Activated CD4-positive, alpha-beta T cell treated with anti-CD3 and anti-CD28 coated beads, Interleukin-2, amount 50 U/mL, for 24 hours (primary cell): Measurements from ENCODE around the gene ILF2.

Source experiments
- DNase-seq, 2 donors: peaks; one replicate each; pipeline ENCODE4 v3.0.0-alpha.2; 2020; ENCODE audit warnings: low read depth in 1 of 2, low spot score in 1 of 2

ILF2 gene

GRCh38 chr1:153628638-153629342, 42.0 kb downstream of the ILF2 start:
- DNase-seq: no peak

- DNase-seq: no peak
Observed at GRCh38 chr1:153627715-153628626, 42.8 kb downstream of the ILF2 start, which contains the start of gene S100A1. TSS of gene S100A1 (plus strand) at chr1:153628434. CDS start at chr1:153630522, 2,088 bp downstream.

DNA sequence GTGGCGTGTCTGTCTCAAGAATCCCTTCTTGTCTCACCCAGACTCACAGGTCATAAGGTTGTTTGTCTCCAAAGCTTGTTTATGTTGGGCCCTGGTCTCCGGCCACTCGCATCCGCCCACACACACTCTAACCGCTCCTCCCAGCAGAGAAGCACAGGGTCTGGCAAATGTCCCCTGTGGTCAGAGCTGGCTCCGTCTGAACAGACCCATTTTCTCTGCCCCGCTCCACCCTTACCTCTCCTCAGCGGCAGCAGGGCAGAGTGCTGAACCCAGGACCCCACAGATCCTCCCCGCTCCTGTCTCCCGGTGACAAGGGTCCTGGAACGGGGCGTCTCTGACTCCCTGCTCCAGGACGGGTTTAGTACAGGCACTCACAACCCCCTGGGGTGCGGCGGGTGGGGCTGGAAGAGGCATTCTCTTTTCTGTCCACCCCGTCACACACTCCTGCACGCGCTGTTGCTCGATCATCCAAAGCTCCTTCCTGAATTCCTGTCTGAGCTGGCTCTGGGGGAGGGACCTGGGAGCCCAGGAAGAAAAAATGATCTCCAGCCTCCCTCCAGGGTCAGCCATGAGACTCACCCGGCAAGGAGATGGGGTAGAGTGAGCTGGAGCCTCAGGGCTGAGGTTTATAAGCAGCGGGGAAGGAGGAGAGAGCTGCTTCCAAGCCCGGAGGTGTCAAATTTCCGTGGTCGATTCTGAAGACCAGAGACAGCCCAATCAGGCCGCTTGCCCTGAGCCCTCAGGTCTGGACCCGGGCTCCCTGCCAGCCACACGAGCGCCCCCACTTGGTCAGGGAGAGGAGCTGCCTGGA, 43.7 kb downstream of the ILF2 start, which contains the start of gene S100A13:
TSS of gene S100A13 (minus strand) at position 602 of the 811 bp plus-strand sequence. CDS start 1,033 bp downstream, outside the sequence.
- no peak for DNase-seq

DNA sequence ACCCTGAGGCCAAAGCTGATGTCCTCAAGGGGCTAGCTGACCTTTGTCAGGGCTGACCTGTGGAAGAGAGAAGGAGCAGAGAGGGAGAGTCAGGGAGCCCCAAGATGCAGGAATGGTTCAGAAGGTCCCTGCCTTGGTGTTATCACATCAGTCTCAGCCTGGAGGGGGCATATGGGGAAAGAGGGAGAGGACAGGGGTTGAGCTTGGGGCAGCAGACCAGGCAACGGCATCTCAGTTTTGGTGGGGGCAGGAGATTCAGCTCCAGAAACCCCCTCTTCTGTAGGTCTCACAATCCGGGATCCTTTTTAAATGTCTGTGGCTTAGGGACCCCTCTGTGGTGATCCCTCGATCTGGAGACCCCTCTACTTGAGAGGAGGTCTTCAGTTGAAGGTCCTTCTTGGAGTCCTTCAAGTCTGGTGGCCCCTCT, 44.3 kb downstream of the ILF2 start:
- DNase-seq: no peak

DNA sequence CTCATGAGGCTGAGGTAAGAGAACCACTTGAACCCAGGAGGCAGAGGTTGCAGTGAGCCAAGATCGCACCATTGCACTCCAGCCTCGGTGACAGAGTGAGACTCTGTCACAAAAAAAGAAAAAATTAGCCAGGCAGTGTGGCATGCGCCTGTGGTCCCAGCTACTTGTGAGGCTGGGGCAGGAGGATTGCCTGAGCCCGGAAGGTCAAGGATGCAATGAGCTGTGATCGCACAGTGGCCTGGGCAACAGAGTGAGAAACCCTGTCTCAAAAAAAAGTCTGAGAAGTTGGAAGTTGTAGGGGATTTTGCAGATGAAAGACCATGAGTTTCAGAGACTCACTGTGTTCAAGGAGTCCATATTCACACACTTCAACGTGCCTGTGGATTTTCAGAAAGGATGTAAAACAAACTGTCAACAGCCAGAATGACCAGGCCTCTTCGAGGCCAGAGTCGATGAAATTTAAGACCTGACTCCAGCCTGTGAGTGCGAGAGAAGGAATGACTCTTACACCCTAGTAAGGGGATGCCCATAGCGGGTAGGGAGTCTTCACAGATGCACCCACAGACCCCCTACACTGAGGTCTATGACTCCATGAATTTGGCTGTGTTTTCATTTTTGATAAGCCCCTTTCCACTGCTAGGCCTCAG, 45.7 kb downstream of the ILF2 start:
- no peak for DNase-seq

GRCh38 chr1:153623101-153623500, 47.7 kb downstream of the ILF2 start:
- DNase-seq: no peak

- DNase-seq: no peak
Observed at GRCh38 chr1:153619171-153619570, 51.6 kb downstream of the ILF2 start.

- peak in 1 of 2 donors; percentile 30 for DNase-seq
Observed at GRCh38 chr1:153617663-153618062, 53.1 kb downstream of the ILF2 start.

DNA sequence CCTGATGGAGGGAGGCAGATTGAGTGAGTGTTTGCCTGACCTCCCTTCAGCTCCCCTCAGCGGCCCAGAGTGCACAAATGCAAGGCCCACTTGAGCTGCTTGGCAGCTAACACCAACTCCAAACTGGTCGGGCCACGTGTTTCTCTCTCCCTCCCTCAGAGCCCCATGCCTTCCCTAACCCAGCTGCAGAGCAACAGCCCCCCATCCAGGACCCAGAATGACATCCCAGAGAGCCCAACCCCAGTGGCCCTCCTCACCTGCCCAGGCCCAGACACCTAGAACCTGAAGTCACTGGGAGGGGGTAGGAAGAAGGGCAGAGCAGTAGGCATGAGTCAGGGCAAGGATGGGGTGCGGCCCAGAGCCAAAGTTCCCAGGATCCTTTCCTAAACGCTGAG, 53.9 kb downstream of the ILF2 start:
- DNase-seq: no peak

DNA sequence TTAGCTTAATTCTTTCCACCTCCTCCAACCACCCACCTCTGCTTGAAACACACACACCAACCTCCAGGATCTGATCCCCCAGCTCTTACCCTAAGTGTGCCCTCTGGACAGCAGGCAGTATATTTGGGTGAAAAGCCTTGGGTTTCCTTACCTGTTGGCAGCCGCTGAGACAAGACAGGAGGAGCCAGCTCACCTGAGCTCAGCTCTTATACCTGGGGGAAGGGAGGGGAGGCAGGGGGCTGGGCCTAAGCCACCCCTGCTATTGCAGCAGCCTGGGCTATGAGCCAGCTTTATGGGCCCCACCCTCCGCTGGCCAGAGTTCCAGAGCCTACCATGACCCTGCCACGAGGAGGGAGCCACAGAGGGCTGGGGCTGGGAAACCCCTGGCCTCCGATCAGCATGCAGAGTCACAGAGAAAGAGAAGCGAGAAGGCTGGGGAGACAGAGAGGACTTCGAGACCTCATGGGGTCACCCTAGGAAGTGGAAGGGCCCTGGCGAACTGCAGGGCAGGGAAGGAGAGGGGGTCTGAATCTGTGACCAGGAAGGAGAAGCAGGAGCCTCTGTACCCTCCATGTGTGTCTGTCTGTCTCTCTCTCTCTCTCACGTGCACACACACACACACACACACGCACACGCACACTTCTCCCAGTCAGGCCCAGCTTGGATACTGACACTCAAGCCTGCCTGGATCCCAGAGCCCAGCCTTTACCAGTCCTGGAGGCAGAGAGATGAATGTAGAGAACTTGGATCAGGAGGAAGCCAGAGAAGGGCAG, 54.5 kb downstream of the ILF2 start, which contains the start of gene S100A14:
TSS of gene S100A14 (minus strand) at position 182 of the 773 bp plus-strand sequence. CDS start 467 bp downstream, outside the sequence.
- DNase-seq: no peak

DNA sequence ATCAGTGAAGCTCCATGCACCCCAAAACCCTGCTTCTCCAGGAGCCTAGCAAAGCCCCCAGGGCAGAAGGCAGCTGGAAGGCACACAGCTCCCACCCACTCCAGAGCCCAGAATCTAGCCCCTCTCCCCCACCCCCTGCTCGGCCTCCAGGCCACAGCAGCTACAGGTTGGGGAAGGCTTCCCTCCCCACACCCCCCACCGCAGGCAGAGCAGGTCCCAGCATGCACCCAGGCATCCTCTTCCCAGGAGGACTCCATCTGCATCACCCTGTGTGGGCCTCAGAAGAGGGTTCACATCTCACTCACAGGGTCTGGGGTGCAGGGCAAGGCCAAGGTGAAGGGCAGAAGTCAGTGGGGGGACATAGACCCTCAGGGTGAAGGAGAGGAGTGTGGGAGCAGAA, 55.4 kb downstream of the ILF2 start:
- DNase-seq: no peak

GRCh38 chr1:153614906-153615305, 55.9 kb downstream of the ILF2 start:
- no peak for DNase-seq

GRCh38 chr1:153614189-153614900, 56.4 kb downstream of the ILF2 start:
- DNase-seq: no peak

GRCh38 chr1:153613406-153613805, 57.4 kb downstream of the ILF2 start:
- DNase-seq: no peak

DNA sequence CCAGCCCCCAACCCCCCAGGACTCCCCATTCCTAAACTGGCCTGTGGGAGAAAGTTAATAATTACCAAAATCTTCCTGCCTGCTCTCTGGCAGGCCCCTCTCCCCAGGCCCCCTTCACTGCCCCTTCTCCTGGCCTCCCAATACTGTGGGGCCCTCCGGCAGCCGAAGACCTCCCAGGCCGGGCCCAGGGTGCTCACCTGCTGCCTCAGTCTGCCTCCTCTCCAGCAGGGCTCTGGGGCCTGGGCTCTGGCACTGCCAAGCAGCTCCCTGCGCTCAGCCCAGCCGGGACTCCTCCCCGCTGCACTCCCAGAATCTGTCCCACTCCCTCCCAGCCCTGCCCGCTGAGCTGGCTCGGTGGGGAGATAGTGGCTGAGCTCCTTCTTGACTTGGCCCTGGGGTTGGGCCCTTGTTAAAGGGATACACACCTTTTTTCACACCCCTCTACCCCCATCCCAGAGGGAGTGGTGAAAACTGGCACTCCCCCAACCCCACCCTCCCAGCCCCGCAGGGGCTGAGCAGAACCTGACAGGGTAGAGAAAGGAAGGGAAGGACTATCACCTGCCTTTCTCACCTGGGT, 58.0 kb downstream of the ILF2 start, which contains the start of gene S100A16:
TSS of gene S100A16 (minus strand) at position 383 of the 577 bp plus-strand sequence. CDS start 4,986 bp downstream, outside the sequence.
- DNase-seq: no peak

DNA sequence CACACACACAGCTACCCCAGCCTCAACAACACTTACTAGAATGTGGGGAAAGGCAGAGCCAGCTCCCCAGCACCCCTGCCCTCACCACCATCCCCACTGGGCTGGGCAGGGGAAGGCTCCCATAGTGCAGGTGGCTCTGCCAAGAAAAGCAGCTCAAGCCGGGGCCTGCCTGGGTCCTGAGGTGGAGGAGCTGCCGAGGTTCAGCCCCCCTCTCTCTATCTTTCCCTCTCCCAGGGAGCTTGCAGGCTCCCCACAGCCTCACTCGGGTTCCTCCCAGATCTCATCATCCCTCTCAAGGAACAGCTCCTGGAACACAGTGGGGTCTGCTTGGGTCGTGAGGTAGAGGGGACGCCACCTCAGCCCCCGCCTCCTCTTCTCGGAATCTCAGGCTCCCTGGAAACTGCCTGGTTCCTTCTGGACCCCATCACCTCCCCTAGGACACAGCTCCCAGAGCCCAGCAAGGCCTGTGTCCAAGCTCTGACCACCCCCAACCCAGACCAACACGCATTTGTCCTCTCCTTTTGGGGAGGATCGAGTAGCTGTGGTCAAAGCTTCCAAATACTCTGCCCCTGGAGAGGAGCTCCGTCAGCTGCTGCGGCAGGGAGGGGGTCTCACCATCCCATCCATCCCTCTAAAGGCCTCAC, 58.6 kb downstream of the ILF2 start:
- DNase-seq: no peak
